Inflammatory macrophage treated with lipopolysaccharide for 1 hour (primary cell): ENCODE results near the gene FOXK1.
A peak's percentile ranks its signal among the peaks of the same experiment; 100 is the strongest.
"Not testable (repeated sequence)": the region's sequence is repeated elsewhere in the genome, so short reads cannot be mapped to it uniquely, and the experiment has no call there.

Experiments used
- DNase-seq, 2 donors: peaks; one replicate each; pipeline ENCODE4 v3.0.0-alpha.2; 2020 to 2022

FOXK1 gene

DNA sequence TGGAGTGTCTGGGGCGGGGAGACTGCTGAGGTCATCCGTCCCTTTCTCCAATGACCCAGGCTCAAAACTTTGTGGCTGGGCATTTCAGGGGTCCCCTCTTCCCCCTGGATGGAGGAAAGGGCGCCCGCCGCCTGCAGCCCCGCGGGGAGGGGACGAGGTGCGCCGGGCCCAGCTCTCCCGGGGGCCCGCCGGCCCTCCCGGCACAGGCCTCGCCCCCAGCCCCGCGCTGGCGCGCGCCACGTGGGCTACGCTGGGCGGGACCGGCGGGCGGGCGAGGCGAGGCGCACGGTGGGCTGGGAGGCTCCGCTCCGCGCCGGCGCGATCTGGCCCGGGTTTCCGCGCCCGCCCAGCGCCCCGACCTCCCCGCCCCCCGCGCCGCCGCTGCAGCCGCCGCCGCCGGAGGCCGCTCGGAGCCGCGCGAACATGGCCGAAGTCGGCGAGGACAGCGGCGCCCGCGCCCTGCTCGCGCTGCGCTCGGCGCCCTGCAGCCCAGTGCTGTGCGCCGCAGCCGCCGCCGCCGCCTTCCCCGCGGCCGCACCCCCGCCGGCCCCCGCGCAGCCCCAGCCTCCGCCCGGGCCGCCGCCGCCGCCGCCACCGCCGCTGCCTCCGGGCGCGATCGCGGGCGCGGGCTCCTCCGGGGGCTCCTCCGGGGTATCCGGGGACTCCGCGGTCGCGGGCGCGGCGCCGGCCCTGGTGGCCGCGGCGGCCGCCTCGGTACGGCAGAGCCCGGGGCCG lies at the start of gene FOXK1:
TSS of gene FOXK1 (plus strand) at position 410 of the 735 bp plus-strand sequence. CDS start at position 424, 14 bp downstream.
- peak; percentile 58 to 72 for DNase-seq

DNA sequence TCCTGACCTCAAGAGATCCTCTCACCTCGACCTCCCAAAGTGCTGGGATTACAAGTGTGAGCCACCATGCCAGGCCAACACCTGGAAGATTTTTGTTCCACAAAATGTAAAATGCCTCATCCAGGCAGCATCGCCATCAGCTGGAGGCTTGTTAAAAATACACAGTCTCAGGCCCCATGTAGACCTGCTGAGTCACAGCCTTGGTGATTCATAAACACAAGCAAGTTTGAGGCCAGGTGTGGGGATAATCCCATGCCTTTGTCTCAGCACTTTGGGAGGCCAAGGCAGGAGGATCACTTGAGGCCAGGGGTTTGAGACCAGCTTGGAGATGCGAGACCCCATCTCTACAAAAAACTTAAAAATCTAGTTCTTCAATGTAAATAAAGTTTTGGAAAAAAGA lies 49.1 kb upstream of the FOXK1 start:
- no peak for DNase-seq

DNA sequence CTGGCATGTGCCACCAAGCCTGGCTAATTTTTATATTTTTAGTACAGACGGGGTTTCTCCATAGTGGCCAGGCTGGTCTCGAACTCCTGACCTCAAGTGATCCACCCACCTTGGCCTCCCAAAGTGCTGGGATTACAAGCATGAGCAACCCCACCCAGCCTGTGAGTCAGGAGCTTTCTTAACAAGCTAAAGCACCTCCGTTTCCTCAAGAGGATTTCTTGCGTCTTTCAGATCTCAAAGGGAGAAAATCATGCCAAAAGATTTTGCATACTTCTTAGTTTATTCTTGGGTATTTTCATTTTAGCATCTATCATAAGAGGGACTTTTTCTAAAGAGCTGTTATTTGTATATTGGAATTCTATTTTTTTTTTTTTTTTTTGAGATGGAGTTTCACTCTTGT lies 47.9 kb upstream of the FOXK1 start:
- DNase-seq = peak in 1 of 2 donors; percentile 39

DNA sequence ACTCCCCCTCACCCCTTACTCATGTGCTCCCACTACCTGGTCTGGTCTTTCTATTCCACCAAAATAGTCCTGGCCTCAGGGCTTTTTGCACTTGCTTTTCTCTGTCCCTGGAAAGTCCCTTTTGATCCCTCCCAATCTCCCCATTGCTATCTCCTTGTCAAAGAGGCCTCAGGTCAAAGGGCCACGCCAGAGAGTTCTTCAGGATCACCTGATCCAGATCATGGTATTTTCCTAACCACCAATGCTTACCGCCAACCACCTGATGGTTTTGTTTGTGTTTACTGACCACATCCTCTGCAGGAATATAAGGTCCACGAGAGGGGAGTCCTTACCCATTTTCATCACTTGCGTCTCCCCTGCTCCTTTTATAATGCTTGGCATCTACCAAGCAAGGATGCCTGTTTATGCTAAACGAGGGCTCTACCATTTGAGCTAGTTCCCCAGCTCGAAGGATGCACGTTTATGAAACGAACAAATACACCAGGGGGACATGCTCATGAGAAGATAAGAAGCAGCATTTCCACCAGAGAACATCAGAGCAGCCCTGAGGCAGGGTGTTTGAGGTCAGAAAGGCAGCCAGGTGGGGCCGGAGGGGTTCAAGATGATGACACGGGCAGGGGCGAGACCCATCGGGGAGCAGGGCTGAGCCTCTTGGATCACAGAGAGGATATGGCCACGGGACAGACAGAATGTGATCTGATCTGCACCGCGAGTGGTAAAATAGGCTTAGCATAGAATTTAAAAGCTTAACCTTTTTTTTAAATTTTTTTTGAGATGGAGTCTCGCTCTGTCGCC lies 43.1 kb upstream of the FOXK1 start:
- no peak for DNase-seq

DNA sequence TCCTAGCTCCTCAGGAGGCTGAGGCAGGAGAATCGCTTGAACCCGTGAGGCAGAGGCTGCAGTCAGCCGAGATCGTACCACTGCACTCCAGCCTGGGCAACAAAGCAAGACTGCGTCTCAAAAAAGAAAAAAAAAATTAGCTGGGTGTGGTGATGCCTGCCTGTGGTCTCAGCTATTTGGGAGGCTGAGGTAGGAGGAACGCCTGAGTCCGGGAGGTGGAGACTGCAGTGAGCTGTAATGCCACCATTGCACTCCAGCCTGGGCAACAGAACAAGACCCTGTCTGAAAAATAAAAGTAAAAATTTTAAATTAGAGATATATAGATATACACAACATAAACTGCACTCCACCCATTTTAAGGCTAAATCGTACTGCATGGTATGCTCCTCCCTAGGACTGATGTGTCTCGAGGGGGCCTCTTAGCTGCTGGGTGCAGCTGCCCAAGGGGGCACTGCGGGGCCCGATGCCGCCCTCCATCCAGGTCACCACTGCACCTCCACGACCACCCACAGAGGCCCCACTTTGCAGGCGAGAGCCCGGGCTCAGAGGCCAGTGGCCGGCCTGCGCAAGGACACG lies 40.9 kb upstream of the FOXK1 start:
- DNase-seq = no peak

DNA sequence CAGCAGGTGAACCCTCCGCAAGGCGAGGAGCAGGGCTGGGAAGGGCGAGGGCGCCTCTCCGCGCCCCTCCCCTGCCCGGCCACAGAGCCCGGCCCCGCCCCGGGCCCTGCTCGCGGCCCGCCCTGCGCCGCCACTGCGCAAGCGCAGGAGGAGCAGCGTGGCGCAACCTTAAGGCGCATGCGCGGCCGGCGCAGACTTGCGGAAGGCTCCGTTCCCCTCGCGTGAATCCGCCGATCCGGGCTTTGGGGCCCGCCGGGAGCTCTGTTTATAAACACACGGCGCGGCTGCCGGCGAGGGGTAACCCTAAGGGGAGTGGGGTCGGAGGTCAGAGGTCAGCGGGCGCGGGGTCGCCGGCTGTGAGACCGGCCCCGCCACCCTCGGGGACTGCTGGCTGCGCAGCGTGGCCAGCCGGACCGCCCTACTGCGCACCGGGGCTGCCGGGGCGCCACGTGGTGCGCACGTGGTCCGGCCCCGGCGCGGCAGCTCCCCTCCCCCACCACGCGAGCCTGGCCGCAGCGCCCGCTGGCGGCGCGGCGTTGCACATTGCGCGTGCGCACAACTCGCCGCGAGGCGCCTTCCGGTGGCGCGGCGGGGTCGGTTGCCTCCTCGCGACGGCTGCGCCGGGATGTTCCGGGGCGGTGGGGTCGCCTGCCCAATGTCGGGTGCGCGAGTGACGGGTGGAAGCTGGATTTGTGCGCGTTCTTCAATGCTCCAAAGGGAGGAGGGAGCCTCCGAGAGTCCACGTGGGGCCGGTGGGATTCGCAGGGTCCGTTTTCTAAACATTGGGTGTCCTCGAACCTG lies 40.2 kb upstream of the FOXK1 start:
- peak; percentile 88 to 98 for DNase-seq

DNA sequence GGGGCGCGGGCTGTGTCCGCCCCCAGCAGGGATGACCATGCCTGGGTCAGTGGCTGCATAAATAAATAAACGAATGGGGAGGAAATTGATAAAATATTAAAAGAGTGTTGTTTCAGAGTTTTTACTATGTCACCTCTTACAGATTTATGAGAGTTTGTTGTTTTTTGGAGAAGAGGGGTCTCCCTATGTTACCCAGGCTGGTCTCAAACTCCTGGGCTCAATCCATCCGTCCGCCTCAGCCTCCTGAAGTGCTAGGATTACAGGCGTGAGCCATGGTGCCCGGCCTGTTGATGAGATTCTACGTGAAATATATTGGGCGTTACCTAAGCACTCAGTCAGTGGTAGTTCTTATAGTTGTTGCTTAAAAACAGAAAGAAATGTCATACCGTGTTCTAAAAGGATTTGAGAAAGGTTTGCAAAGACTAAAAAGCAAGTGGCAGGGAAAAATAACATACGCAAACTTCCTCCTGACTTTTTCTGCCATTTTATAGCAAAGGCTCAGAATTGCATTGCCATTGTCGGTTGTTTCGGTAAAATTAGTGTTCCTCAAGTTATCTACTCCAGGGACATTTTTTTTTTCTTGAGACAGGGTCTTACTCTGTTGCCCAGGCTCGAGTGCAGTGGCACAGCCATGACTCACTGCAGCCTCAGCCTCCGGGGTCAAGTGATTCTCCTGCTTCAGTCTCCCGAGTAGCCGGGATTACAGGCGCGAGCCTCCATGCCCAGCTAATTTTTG lies 39.5 kb upstream of the FOXK1 start:
- no peak for DNase-seq

DNA sequence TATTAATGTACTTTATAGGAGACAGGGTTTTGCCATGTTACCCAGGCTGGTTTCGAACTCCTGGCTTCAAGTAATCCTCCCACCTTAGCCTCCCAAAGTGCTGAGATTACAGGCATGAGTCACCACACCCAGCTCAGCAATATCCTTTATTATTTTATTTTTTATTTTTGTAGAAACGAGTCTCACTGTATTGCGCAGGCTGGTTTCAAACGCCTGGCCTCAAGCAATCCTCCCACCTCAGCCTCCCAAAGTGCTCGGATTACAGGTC lies 39.0 kb upstream of the FOXK1 start:
- not testable (repeated sequence) for DNase-seq

DNA sequence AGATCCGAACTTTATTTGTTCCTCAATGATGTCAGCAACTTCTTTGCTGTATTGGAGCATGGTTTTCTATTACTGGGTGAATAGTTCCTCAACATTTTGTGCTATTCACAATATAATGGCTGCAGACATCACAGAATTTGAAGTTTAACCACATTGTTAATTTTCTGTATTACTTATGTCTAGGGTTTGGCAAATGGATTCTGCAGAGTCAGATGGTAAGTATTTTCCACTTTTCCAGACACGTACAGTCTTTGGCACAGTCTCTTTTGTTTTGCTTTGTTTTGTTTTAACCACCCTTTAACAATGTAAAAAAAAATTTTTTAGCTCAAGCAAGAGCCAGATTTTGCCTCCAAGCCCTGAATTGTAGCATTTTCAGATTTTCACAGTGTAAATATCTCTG lies 36.8 kb upstream of the FOXK1 start:
- DNase-seq = no peak

DNA sequence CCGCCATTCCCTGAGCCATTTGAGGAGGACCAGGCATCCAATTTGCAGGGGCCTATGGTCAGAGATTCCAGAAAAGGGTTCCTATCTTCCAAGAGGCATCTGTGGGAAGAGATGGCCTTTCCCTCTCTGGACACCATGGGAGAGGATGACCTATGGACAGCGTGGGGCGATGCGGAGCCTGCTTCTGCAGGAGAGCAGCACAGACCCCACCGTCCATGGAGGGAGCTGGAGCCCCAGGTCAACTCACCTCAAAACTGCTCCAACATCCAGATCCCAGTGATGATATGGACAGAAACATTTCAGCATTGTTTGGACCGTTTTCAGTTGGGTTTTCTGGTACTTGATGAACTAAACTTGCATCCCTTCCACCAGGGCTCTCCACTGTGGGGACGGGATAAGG lies 34.0 kb upstream of the FOXK1 start:
- no peak for DNase-seq

DNA sequence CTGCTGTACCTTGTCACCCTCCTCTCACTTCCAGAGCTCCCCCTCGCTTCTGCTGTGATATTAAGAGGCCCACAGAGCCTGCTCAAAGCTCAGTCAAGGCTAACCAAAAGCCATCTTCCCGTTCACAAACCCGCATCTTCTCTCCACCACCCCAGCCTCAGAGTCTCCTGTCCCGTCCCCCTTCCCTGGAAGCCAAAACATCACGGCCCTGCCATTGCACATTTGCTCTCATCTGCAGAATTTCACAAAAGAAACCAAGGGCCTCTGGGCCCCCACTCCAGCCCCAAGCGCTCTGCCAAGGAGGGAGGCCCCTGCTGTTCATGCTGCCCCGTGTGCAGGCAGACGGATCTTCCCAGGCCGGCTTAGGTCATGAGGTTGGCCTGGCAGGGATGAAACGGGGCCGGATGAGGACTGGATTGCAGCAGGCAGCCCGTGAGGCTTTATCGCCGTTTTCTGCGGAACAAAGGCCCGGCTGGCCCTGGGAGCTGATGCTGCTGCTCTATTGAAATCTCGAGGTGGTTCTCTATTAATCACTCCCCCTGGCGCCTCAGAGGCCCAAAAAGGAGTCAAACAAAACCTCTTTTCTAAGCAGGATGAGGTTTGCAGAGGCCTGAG lies 31.6 kb upstream of the FOXK1 start:
- no peak for DNase-seq

DNA sequence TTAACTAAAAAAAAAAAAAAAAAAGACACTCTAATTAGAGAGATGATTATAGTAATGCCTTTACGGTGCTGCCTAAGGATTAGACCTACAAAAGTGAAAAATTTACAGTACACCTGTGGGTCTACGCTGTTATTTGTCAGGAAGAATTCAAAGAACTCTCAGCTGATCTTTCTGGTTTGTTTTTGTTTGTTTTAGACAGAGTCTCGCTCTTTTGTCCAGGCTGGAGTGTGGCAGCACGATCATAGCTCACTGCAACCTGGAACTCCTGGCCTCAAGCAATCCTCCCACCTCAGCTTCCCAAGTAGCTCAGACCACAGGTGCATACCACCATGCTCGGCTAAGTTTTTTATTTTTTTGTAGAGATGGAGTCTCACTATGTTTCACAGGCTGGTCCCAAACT lies 28.3 kb upstream of the FOXK1 start:
- no peak for DNase-seq

DNA sequence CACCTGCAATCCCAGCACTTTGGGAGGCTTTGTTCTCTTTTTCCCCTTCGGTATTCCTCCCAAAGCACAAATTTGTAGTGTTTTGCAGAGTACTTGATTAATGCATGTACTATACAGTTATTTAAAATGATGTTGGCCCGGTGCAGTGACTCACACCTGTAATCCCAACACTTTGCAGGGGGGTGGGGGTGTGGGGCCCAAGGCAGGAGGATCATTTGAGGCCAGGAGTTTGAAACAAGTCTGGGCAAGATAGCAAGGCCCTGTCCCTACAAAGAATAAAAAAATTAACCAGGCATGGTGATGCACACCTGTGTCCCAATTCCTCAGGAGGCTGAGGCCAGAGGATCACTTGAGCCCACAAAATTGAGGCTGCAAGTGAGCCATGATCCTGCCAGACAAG lies 26.8 kb upstream of the FOXK1 start:
- no peak for DNase-seq

DNA sequence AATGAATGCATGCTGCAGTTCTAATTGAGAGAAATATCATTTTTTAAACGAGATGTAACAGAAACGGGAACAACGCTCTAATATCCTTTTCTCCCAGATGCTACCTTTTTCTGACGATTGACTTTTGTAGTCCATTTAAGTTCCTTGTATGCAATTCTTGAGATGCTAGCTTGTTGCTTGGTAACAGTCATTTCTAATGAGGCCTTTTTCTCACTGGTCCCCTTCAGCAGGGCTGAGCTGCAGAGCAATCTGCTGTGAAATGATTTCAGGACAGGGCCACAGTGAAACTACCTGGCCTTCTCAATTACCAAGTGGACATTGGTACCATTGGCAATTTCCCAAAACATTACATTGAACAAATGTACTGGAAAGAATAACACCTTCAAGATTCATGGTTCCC lies 26.2 kb upstream of the FOXK1 start:
- no peak for DNase-seq

DNA sequence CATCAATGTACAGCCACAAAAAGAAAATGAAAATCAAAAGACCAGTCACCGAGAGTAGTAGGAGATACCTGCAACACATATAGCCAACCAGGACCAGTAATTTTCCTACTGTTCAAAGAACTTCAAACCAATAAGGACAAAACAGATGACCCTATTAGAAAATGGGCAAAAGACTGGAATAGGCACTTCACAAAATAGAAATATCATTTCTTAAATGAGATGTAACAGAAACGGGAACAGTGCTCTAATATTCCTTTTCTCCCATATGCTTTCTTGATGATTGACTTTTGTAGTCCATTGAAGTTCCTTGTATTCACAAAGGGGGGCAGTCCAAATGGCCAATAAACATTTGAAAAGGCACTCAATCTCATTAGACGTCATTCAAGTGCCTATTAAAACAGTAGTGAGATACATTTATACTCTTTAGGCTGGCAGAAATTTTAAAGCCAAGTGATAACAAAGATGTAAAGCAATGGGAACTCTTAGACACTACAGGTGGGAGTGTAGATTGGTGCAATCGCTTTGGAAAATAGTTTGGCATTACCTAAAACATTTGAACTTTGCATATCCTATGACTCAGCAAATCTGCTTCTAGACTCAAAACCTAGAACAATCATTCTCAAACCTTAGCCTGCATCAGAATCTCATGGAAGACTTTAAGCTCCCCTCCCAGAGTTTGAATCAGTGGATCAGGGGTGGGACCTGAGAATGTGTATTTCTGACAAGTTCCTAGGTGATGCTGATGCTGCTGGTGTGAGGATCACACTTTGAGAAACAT lies 24.3 kb upstream of the FOXK1 start:
- no peak for DNase-seq

DNA sequence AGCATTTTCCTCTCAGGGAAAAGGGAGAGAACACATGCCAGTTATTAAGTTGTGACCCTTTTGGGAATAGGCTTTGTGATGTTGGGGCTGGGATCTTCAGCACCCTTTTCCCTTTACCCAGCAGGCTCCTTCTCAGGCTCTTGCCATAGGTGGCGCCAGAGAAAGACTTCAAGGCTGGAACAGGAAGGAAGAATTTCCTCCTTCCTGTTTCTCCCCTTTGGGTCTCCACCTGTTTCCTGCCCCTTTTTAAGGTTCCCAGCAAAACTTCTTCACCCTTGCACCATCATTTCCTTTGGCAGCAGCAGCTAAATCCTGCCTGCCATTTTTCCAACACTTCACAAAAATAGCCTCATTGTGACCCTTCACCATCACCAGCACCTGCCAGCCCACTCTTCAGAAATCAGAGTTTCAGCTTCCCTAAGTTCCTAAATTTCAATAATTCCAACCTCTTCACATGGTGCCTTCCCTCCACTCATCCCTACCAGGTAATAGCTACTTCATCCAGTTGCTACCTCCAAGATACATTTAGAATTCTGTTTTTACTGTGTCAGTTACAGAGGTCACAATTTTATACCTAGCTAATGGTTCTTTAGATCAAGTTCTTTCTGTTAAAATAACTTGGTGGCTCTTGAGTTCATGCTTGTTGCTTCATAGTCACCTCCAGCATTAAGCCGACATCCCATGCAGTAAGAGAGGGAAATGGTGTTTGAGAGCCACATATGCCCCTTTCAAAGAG lies 22.4 kb upstream of the FOXK1 start:
- DNase-seq = peak in 1 of 2 donors; percentile 12

DNA sequence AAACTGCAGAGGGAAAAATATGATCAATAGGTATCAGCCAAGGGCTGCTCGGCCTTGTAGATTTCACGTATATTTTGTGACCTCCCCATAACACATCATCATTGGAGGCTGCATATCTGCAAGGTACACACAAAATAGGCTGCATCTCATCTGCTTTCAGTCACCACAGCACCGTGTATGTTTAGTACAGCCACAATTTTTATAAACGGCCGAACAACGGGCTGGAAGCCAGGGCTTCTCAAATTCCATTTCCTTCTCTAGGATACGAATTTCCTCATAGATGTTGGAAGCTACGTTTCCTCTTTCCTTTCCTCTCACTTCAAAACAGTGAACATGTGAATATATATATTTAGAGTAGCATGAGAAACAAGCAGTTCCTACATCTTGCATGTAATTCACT lies 20.2 kb upstream of the FOXK1 start:
- no peak for DNase-seq

DNA sequence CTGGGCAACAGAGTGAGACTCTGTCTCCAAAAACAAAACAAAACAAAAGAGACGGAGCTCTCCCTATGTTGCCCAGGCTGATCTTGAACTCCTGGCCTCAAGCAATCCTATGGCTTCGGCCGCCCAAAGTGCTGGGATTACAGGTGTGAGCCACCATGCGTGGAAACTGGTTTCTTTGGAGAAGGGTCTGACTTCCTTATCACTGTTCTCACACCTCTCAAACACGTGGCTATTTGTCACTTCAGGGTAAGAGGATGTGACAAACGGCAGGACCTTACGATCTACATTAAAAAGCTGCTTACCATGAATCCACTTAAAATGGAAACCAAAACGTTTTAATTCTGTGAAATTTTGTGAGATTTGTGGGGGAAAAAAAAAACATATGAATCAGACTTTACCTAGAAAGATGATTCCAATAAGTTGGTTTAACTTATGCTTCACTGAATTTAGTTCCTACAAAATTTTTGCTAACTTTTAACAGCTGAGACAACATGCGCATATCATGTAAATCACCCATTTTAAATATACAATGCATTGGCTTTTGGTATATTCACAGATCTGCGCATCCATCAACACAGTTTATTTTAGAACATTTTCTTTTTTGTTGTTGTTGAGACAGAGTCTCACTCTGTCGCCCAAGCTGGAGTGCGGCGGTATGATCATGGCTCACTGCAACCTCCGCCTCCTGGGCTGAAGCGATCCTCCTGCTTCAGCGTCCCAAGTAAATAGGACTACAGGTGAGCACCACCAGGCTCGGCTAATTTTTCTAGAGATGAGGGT lies 18.7 kb upstream of the FOXK1 start:
- DNase-seq = no peak

DNA sequence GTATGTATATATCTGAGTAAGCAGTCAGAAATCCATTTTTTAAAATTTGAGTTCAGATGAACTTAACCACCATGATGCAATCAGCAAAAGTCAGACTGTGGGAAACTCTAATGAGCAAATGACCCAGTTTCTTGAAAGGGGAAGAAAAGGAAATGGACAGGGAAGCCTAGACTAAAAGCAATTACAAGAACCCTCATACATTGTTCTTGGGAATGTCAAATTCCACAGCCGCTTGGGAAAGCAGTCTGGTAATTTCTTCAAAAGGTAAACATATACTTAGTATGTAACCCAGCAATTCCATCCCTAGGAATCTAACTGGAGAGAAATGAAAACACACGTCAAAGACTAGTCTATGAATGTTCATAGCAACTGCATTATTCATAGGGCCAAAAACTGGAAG lies 16.4 kb upstream of the FOXK1 start:
- DNase-seq = peak; percentile 46 to 48
